T-helper 1 cell (primary cell): Measurements from ENCODE around the gene PDYN.

Experiments used
- DNase-seq, 5 donors: peaks; one replicate each; pipeline ENCODE4 v3.0.0-alpha.2; 2012 to 2020

PDYN gene

DNA sequence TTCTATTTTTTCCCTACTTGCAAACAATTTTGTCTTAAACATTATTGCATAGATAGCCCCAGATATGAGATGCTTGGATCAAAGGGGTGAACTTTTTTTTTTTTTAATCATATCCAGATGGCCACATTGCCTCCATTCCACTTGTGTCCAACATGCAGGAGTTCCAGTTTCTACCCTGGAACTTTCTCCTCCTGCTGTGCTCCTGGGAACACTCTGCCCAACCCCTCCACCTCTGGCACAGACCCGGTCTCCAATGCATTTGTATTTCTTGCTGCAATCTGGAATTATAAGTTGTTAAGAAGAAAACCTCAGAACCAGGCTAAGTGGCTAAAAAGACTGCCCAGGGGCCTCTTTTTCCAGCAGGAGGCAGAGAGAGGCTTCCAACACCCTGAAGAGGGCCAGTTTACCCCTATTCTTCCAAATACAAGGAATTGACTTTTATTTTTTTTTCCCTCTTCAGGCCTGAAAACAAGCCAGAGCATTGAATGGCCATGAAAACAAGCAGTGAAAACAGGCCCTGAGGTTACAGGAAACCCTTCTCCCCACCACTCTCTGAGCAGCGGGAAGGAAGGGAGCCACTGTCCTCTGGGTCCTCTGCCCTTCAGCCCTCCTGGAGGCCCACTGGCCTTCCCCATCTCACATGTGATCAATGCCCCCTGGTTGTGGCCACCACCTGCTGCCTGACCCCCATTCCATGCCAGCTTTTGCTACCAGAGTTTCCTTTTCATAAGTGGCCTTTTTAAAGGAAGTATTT lies 44.3 kb downstream of the PDYN start:
- DNase-seq = no peak

DNA sequence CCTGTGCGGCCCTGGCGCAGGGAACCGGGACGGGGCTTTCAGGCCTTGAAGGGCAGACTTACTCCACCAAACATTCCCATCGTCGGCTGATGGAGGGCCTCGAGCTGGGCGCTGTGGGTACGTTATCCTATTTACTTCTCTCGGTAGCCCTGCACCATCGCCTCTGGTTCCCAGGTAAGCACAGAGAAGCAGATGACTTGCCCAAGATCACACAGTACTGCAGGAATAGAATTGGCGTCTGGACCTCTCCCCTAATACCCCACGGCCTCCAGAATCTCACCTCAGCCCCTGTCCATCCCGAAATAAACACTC lies 46.4 kb downstream of the PDYN start:
- no peak for DNase-seq

DNA sequence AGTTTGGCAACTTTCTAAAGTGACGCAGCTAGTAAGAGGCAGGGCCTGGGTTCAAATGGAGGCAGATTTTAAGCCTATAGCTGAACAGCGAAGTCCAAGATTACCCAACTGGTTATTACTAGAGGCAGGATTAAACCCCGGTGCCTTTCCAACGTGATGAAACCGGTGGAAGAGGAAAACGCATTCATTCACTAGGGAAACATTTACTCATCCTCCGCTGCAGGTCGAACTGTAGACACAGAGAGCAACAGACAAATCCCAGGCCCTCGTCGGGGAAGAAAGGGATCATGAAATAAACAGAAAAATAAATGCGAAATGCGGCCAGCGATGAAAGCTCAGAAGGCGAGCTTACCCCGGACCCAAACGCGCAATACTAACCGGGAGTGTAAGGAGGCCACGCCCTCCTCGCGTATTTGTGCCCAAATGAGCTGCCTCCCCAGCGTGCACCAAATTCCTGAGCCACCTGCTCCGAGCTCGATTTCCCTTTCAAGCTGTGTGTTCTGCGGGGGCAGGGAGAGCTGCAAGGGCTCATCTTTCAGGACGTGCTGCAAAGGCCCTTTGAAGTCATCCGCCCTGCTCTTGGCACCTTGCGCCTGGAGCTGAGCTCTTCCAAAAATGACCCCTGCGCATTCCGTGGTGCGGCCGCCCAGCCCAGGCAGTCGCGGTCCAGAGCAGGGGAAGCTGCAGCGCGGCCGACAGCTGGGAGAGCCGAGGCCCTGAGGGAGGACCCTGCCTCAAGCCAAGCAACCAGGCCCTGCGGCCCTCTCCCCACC lies 46.9 kb downstream of the PDYN start:
- no peak for DNase-seq

DNA sequence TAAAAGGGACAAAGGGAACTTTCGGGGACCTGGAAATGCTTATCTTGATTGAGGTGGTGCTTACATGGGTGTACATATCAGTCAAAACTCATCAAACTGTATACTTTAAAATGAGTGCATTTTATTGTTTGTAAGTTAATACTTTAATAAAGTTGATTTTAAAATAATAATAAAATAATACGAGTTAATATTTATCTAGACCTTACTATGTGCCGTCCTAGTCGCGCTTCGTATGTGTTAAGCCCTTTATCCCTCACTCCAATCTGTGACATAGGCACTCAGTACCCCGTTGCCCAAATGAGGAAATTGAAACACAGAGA lies 47.5 kb downstream of the PDYN start:
- no peak for DNase-seq

GRCh38 chr20:1945660-1946059 lies 48.2 kb downstream of the PDYN start:
- DNase-seq = no peak

DNA sequence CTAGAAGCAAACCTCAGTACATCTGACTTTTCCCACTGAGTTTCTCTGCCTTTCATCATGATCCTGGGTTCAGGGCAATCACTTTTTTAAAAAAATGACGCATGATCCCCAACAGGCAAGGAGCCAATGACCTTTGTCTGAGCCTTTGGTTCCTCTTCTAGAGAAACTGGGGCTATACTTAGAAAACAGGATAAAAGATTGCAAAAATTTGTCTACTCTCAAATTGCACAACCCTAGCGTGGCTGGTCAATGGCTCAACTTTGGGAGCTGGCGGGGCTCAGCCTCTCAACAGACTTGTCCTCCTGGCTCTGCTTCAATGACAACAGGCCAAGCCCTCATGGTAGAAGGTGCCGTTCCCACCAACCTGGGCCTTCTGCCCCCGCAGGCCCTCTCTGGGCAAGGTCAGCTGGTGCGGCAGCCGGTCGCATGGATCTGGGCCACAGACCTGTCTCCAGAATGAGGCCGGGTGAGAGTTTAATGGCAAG lies 48.7 kb downstream of the PDYN start:
- no peak for DNase-seq

DNA sequence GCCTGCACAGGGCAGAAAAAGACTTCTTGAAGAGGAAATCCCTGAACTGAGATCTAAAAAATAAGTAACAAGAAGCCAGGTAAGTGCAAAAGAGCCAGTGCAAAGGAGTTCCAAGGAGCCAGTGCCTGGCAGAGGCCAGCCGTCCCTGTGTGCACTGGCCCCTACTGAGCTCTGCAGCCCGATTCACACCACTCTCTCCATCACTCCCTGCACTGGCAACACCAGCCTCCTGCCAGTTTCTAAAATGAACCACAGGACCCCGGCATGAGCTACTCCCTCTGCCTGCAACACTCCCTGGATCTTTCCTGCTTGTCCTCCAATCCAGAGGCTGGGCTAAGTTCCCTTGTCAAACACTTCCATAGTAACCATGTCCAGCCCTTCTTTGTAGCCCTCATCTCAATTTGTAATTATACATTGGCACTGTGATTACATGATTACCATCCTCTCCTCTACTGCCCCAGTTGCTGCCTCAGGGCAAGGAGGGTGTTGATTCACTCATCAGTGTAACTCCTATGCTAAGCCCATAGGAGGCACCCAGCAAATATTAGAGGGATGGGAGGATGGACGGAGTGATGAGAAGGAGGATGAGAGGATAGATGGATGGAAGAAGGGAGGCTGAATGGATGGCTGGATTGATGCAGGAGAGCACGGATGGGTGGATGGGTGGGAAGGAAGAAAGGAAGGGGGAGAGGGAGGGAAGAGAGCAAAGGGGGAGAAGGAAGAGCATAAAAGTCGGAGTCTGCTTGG lies 49.3 kb downstream of the PDYN start:
- DNase-seq = no peak

GRCh38 chr20:1943275-1944002 lies 50.4 kb downstream of the PDYN start:
- DNase-seq = no peak

DNA sequence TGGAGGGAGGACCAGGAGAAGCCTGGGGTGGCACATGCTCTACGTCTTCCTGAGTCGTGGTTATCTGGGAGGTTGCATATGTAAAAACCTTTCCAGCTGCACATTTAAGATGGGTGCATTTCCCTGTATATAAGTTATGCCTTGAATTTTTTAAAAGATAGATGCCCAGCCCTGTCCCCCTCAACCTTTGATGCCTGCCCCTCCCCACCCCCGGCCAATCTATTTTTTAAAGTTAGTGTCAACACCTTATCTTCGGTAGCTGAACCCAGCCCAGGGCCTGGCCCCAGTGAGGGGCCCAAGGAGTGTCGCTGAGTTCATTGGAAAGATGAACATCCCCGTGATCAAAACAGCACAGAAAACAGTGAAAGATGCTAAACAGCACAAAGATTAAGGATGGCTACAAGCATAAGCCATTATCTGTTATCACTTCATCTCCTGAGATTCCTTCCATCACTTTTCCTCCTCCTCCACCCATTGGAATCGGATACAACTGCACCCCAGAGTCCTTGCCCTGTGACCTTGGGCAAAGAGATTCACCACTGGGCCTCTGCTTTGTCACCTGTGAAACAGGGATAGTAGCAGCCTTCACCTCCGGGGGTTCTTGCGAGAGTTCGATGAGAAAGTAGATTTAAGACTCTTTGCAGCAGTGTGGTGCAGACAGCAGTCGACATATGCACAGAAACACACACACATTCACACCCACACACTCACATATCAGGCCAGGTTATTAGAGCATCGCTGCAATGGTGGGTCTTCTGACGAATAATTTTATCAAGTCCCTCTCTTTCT lies 51.2 kb downstream of the PDYN start:
- no peak for DNase-seq

GRCh38 chr20:1942061-1942460 lies 51.8 kb downstream of the PDYN start:
- no peak for DNase-seq

DNA sequence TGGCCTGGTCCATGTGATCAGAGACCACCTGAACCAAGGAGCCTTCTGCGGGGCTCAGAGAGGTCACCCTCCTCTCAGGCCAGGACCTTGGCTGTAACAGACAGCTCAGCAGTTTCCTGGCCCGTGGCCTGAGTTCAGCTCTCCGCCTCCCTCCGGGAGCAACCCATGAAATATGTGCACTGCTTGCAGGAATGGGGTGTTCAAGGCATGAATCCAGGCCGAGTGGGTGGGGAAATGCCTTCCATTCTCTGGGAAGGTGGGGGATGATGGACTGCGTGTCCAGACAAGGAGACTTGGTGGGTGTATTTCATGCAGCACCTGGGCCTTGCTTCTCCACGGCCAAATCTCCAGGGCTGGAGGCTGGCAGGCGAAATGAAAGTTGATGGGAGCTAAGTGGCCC lies 52.6 kb downstream of the PDYN start:
- no peak for DNase-seq

DNA sequence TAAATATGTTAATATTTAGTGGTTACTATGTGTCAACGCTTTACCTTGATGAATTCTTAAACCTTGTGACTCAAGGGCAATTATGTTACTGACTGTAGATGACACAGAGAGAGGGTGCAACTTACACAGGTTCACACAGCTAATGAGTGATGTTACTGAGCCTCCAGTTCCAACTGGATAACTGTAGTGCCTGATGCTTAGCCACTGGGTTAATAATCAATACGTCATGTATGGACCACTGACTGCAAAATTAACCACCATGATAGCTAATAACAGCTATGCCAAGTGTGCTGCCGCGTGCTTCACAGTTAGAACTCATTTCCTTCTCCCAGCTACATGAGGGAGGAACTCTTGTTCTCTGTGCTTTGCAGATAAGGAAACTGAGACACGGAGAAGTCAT lies 53.3 kb downstream of the PDYN start:
- DNase-seq = no peak

- no peak for DNase-seq
These were observed 54.6 kb downstream of the PDYN start for GRCh38 chr20:1939270-1939595.

GRCh38 chr20:1938464-1939269 lies 55.2 kb downstream of the PDYN start:
- DNase-seq = no peak

DNA sequence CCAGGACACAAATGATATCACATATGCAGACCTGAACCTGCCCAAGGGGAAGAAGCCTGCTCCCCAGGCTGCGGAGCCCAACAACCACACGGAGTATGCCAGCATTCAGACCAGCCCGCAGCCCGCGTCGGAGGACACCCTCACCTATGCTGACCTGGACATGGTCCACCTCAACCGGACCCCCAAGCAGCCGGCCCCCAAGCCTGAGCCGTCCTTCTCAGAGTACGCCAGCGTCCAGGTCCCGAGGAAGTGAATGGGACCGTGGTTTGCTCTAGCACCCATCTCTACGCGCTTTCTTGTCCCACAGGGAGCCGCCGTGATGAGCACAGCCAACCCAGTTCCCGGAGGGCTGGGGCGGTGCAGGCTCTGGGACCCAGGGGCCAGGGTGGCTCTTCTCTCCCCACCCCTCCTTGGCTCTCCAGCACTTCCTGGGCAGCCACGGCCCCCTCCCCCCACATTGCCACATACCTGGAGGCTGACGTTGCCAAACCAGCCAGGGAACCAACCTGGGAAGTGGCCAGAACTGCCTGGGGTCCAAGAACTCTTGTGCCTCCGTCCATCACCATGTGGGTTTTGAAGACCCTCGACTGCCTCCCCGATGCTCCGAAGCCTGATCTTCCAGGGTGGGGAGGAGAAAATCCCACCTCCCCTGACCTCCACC lies 56.4 kb downstream of the PDYN start:
- DNase-seq = no peak

- no peak for DNase-seq
These were observed 58.0 kb downstream of the PDYN start for GRCh38 chr20:1935696-1936366.

DNA sequence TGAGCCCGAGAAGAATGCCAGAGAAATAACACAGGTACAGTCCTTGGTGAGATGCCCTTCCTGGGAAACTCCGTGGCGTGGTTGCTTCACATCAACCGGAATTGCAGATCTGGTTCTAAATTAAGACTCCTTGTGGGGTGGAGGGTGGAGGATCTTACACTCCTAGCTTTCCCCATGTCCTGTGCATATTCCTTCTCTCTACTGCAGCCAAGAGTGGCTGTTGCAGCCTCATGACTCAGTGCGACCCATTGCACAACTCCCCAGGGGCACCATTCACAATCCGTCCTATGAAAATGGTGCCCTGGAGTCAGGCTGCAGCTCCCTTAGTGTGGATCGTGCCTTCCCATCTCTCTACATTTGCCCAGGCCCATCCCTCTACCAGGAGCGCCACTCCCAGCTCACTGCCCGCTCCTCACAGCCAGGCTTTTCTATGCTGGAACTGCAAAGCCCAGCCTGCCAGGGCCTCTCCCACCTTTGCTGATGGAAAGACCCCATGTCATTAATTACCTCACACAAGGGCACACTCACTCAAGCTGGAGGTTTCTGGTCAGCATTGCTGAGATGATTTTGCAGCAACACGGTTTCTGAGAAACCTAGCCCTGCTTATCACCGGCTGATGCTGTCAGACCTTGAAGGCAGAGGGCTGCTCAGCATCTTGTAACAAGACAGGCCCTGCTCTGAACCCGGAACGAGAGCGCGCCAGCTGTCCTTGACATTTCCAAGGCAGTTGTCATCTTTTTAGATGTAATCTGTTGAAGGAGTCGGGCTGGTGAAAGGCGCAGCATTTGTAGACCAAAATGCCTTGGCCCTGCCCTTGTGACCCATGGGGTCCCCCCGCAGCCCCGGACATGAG lies 58.9 kb downstream of the PDYN start:
- DNase-seq = no peak

- DNase-seq = no peak
These were observed 59.7 kb downstream of the PDYN start for GRCh38 chr20:1934156-1934555.

DNA sequence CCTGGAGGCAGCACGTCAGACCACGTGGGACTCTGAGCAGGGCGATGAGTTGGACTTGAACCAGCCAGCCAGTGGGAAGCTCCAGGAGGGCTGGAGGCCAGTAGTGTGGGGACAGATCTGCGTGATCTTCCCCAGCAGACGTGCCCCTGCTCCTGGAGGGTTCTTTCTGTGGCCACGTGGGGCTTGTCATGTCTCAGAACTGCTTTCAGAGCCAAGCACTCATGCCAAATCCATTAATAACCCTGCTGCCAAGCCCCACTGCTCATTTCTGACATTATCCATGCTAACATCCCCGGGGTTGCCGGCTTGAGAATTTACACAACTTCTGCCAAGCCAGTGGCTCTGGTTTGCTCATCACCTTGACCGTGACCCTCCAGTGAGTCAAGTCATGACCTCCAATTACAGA lies 60.4 kb downstream of the PDYN start:
- DNase-seq = no peak

GRCh38 chr20:1932971-1933370 lies 60.9 kb downstream of the PDYN start:
- DNase-seq = no peak
